Anterior cingulate cortex (tissue), 58 donors: ENCODE data around the gene SMTN.

Experiments
- DNase-seq, 58 donors: peaks; one replicate each; lab custom pipeline; 2025; lab: John Stamatoyannopoulos, UW

Gene SMTN

GRCh38 chr22:31141551-31141950 lies 60.4 kb downstream of the SMTN start:
- no peak for DNase-seq

- no peak for DNase-seq
Measured at GRCh38 chr22:31142285-31142684, 61.2 kb downstream of the SMTN start.

GRCh38 chr22:31143038-31143437 lies 61.9 kb downstream of the SMTN start:
- no peak for DNase-seq

GRCh38 chr22:31143537-31143936 lies 62.4 kb downstream of the SMTN start:
- DNase-seq = peak in 10 of 58 donors; percentile 2 to 48 (median 11)

GRCh38 chr22:31144223-31144622 lies 63.1 kb downstream of the SMTN start:
- no peak for DNase-seq

- DNase-seq = no peak
Measured at GRCh38 chr22:31148488-31148887, 67.4 kb downstream of the SMTN start.

- peak in 51 of 58 donors; percentile 10 to 80 (median 47) for DNase-seq
Measured at GRCh38 chr22:31148953-31149627, 68.0 kb downstream of the SMTN start.

- DNase-seq = no peak
Measured at GRCh38 chr22:31150615-31151014, 69.5 kb downstream of the SMTN start.

- DNase-seq = no peak
Measured at GRCh38 chr22:31151872-31152271, 70.8 kb downstream of the SMTN start.

GRCh38 chr22:31153357-31153756 lies 72.2 kb downstream of the SMTN start:
- DNase-seq = no peak
